Endothelial cell of umbilical vein (primary cell): ENCODE measurements around the gene PPIL1. TPM values are rescaled to one million over a fixed set of nuclear protein-coding genes. Genes with fewer than 3 reads are reported as not detected.

Source experiments
- BruUV-seq: library from RNA; stranded (reverse); fragments of 400-500 nt; replicated peaks from 2 replicates; lab custom pipeline; 2021; lab: Mats Ljungman, UMichigan
- CTCF ChIA-PET: fragments of 300-600, 350-600 bp; sonication (Branson Sonifier 250); formaldehyde crosslinking; loops from one replicate; lab custom pipeline; 2021; ENCODE audit warnings: antibody characterized with exemption, inconsistent platforms; lab: Charles Lee
- POLR2A ChIA-PET: fragments of 300-600, 350-600 bp; sonication (Branson Sonifier 250); formaldehyde crosslinking; loops from one replicate; lab custom pipeline; 2021; ENCODE audit warnings: antibody characterized with exemption, inconsistent platforms; lab: Charles Lee
- DNase-seq: peaks from one replicate; pipeline ENCODE4 v3.0.0-alpha.2; 2011; ENCODE audit warnings: low read depth, low spot score
- FAIRE-seq: peaks from 2 replicates; lab custom pipeline; 2011; peaks lifted over from hg19 to GRCh38; lab: Jason Lieb, UNC
- H2AFZ ChIP-seq: 2 replicates; pipeline ENCODE4 v1.6.0; 2012; ENCODE audit warnings: low read depth, low read length, control low read depth, inconsistent platforms
- H3K27ac ChIP-seq: 2 replicates; pipeline ENCODE4 v1.5.1; 2011; ENCODE audit warnings: low read depth, mild to moderate bottlenecking, control low read depth, low read length, moderate library complexity; ENCODE audit not compliant: insufficient read depth
- H3K27me3 ChIP-seq, 2 experiments: 2 replicates each; pipeline versions ENCODE4 v1.6.0 to v1.6.1; 2011; ENCODE audit warnings: low read length in 2 of 2, mixed read lengths in 1 of 2; ENCODE audit not compliant: control insufficient read depth in 2 of 2, insufficient read depth in 2 of 2
- H3K36me3 ChIP-seq, 2 experiments: 2 replicates in 1 of 2; 3 replicates in 1 of 2; pipeline ENCODE4 v1.5.1; 2011; ENCODE audit warnings: low read length in 2 of 2, mild to moderate bottlenecking in 1 of 2, moderate library complexity in 1 of 2; ENCODE audit not compliant: control insufficient read depth in 2 of 2, insufficient read depth in 2 of 2; ENCODE audit errors: extremely low read depth in 1 of 2
- H3K4me1 ChIP-seq: 3 replicates; pipeline ENCODE4 v1.5.1; 2011; ENCODE audit warnings: mild to moderate bottlenecking, low read length; ENCODE audit not compliant: control insufficient read depth, insufficient read depth; ENCODE audit errors: extremely low read depth
- H3K4me2 ChIP-seq: 2 replicates; pipeline ENCODE4 v1.6.1; 2011; ENCODE audit warnings: low read length, control low read depth, mixed read lengths; ENCODE audit not compliant: insufficient read depth
- H3K4me3 ChIP-seq, 3 experiments: fragments of 200-600 bp in 1 of 3; sonication (generic), shearing (Covaris generic) in 1 of 3; replicated peaks in 1 of 3; 2 replicates each; pipeline ENCODE4 v1.5.1; 2011 to 2016; ENCODE audit warnings: control low read depth in 3 of 3, low read length in 3 of 3, mild to moderate bottlenecking in 2 of 3, inconsistent platforms in 1 of 3, low read depth in 1 of 3, moderate library complexity in 1 of 3; ENCODE audit not compliant: insufficient read depth in 1 of 3
- H3K79me2 ChIP-seq: 2 replicates; pipeline ENCODE4 v1.6.0; 2012; ENCODE audit warnings: low read length, inconsistent platforms; ENCODE audit not compliant: control insufficient read depth, insufficient read depth
- H3K9ac ChIP-seq: replicated peaks from 2 replicates; pipeline ENCODE3; 2011; ENCODE audit warnings: low read length, control low read depth; ENCODE audit not compliant: insufficient read depth; ENCODE audit errors: extremely low read depth
- H3K9me1 ChIP-seq: replicated peaks from 3 replicates; pipeline ENCODE4 v1.6.0; 2011; ENCODE audit warnings: mild to moderate bottlenecking, low read length; ENCODE audit not compliant: control insufficient read depth, insufficient read depth; ENCODE audit errors: extremely low read depth
- H3K9me3 ChIP-seq: replicated peaks from 2 replicates; pipeline ENCODE4 v1.5.1; 2012; ENCODE audit warnings: low read length, inconsistent platforms; ENCODE audit not compliant: control insufficient read depth, insufficient read depth
- H4K20me1 ChIP-seq: replicated peaks from 2 replicates; pipeline ENCODE3; 2011; ENCODE audit warnings: mild to moderate bottlenecking, low read length; ENCODE audit not compliant: control insufficient read depth, insufficient read depth; ENCODE audit errors: extremely low read depth
- CTCF ChIP-seq, 2 donors: IDR thresholded peaks; 1 replicate in 1 of 2; 2 replicates in 1 of 2; pipeline ENCODE4 v1.5.1; 2011; ENCODE audit warnings: low read length in 2 of 2, mild to moderate bottlenecking in 2 of 2, moderate library complexity in 2 of 2, control low read depth in 1 of 2, inconsistent platforms in 1 of 2, low read depth in 1 of 2; ENCODE audit not compliant: insufficient read depth in 1 of 2; ENCODE audit errors: extremely low read depth in 1 of 2
- EZH2 ChIP-seq: IDR thresholded peaks from 2 replicates; pipeline ENCODE4 v1.6.1; 2012; ENCODE audit warnings: borderline replicate concordance, low read depth, mild to moderate bottlenecking, moderate library complexity, low read length, inconsistent platforms; ENCODE audit not compliant: severe bottlenecking
- FOS ChIP-seq: IDR thresholded peaks from 2 replicates; pipeline ENCODE4 v1.6.1; 2011; ENCODE audit warnings: mild to moderate bottlenecking, low read length, moderate library complexity, borderline replicate concordance; ENCODE audit not compliant: insufficient read depth
- GATA2 ChIP-seq: IDR thresholded peaks from 2 replicates; pipeline ENCODE4 v1.7.0; 2011; ENCODE audit warnings: low read depth, mild to moderate bottlenecking, moderate library complexity, mixed read lengths, low read length; ENCODE audit not compliant: insufficient read length, insufficient read depth
- JUN ChIP-seq: IDR thresholded peaks from 2 replicates; pipeline ENCODE4 v1.6.1; 2011; ENCODE audit warnings: borderline replicate concordance, low read depth; ENCODE audit not compliant: insufficient read length, insufficient read depth
- MAX ChIP-seq: IDR thresholded peaks from 2 replicates; pipeline ENCODE4 v1.6.1; 2011; ENCODE audit not compliant: insufficient read depth, insufficient read length
- MYC ChIP-seq: IDR thresholded peaks from one replicate; pipeline ENCODE4 v1.6.1; 2011; ENCODE audit warnings: mild to moderate bottlenecking, low read depth, low read length
- POLR2A ChIP-seq: IDR thresholded peaks from 2 replicates; pipeline ENCODE4 v1.6.1; 2012; ENCODE audit warnings: low read depth, mild to moderate bottlenecking, control low read depth, low read length
- POLR2AphosphoS5 ChIP-seq: IDR thresholded peaks from 2 replicates; pipeline ENCODE4 v1.6.1; 2012; ENCODE audit warnings: low read depth, mild to moderate bottlenecking, control low read depth, low read length, moderate library complexity; ENCODE audit not compliant: insufficient read depth
- dilution Hi-C: fragments of 300-500 bp; cut with MboI; formaldehyde crosslinking; loops from one replicate; pipeline ENCODE4 v1.15.0; 2019; ENCODE audit warnings: low sequenced_read_pairs; ENCODE audit not compliant: extremely low pct_ligation_motif_present
- intact Hi-C: fragments of 100-400 bp; cut with micrococcal nuclease; formaldehyde crosslinking; loops from one replicate; pipeline ENCODE4 v1.10.0; 2022
- polyA plus RNA-seq, 4 experiments: library from polyadenylated mRNA; depleted of rRNA in 3 of 4; stranded (reverse) in 3 of 4; unstranded in 1 of 4; fragments of >200 nt; gene quantifications; 2 replicates each; pipeline versions ENCODE4 v1.2.1 to v1.2.3, GENCODE V29; 2011 to 2012; ENCODE audit warnings: missing spikeins in 1 of 4
- total RNA-seq: library from RNA; stranded (reverse); gene quantifications from 2 replicates; pipeline ENCODE4 v1.2.3, GENCODE V29; 2021

The PPIL1 gene
- total and polyA plus RNA-seq, 2 donors (not counting 3 experiments of a cell fraction or from before 2014, with no cell fraction given) = 28.6 to 35.6 TPM

DNA sequence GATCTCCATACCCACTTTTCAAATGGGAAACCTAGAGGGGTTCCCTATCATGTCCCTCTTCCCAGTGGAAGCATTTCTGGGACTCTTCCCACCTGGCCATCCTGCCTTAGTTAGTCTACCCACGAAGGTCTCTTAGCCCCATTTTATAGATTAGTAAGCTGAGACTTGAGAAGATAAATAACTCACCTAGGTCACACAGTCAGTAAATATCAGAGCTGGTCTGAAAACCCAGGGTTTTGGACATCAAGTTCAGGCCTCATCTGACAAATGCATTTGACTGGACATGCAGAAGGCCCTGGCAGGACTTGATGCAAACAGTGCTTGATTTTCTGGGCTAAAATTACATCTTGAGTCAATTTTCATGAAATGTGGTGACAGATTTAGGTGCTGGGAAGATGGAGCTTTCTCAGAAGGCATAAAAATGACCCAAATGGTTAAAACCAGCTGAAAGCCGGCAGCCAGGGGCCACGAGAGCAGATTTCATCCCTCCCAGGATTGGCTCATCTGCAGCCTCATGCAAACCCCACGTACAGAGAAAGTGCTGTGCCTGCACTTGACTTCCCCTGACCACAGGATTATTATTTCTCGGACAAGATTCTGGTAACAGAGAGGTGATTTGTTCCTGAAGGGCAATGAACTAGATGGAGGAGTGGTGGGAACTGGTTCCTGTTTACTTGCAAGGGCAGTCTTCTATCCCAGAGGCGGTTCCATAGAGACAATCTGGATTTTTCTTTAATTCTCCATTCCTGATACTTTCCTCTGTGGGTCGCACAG is 58.5 kb downstream of the PPIL1 start:
- intact Hi-C loops = no loop called here
- DNase-seq (no peak), FAIRE-seq (no peak)
- dilution Hi-C loops = no loop called here
- Histone ChIP-seq H3K27ac (no peak overlapping the region), H3K9ac (no peak overlapping the region), H3K9me1 (no peaks in the 10 kb centered on the region), H2AFZ (no peak overlapping the region), H3K36me3 (peaks cover 3 to 7% of the 10 kb centered on the region in 2 experiments), H3K27me3 (no peaks in the 10 kb centered on the region), H3K4me2 (no peak overlapping the region), H3K79me2 (no peaks in the 10 kb centered on the region), H3K4me3 (no peak overlapping the region), H3K9me3 (no peaks in the 10 kb centered on the region), H3K4me1 (peaks cover 8% of the 10 kb centered on the region), H4K20me1 (no peaks in the 10 kb centered on the region)
- ChIA-PET CTCF (interaction anchor here (0.8 to 4.5 kb wide), 4 partner anchors 14 to 36 kb away, joined by 3 to 21 read pairs (median 10); no protein-coding TSS in a partner anchor), POLR2A (no interaction called here)
- TF ChIP-seq JUN (no peak), GATA2 (no peak), CTCF (IDR thresholded peaks at IDR 0.05; ENCODE audit: extremely low read depth in 1 of 2, insufficient read depth in 1 of 2, low read depth in 1 of 2, low read length in 2 of 2) (no peak), POLR2AphosphoS5 (no peak), MYC (no peak), MAX (no peak), FOS (no peak), EZH2 (no peak), POLR2A (no peak)
- BruUV-seq = no TSS peak
